Type B pancreatic cell (in vitro differentiated cells): Measurements from ENCODE around the gene GRHPR. TPM values are rescaled to one million over a fixed set of nuclear protein-coding genes. Genes with fewer than 3 reads are reported as not detected.

Experiments used
- DNase-seq: peaks from one replicate; pipeline ENCODE4 v3.0.0; 2021; ENCODE audit warnings: mixed read lengths; ENCODE audit not compliant: unreplicated experiment; ENCODE audit errors: extremely low spot score
- H3K27ac Mint-ChIP-seq: 2 replicates; pipeline ENCODE4 v1.8.0; 2021; ENCODE audit warnings: mild to moderate bottlenecking, mixed read lengths
- H3K27me3 Mint-ChIP-seq: 2 replicates; pipeline ENCODE4 v1.8.0; 2021; ENCODE audit warnings: mixed read lengths
- H3K36me3 Mint-ChIP-seq: 2 replicates; pipeline ENCODE4 v1.8.0; 2021; ENCODE audit warnings: mixed read lengths
- H3K4me1 Mint-ChIP-seq: one replicate; pipeline ENCODE4 v1.8.0; 2021; ENCODE audit warnings: mixed read lengths; ENCODE audit not compliant: unreplicated experiment
- H3K4me3 Mint-ChIP-seq: 2 replicates; pipeline ENCODE4 v1.8.0; 2021; ENCODE audit warnings: mild to moderate bottlenecking, mixed read lengths
- H3K9me3 Mint-ChIP-seq: 2 replicates; pipeline ENCODE4 v1.8.0; 2021; ENCODE audit warnings: mixed read lengths
- CTCF ChIP-seq: fragments of 200-600 bp; sonication (generic); conservative IDR thresholded peaks from 2 replicates; pipeline ENCODE4 v1.5.0; 2021; ENCODE audit warnings: antibody characterized with exemption, mild to moderate bottlenecking
- total RNA-seq: library from RNA; stranded (reverse); gene quantifications from 2 replicates; pipeline ENCODE4 v1.2.1, GENCODE V29; 2021; ENCODE audit warnings: low replicate concordance

Gene GRHPR
- total RNA-seq, 1 donor from 2014 or later = 109 TPM

GRCh38 chr9:37399336-37399735, 23.2 kb upstream of the GRHPR start:
- Mint-ChIP-seq H3K4me3 (no peak overlapping the region), H3K27ac (no peak overlapping the region), H3K4me1 (no peaks in the 10 kb centered on the region), H3K9me3 (no peaks in the 10 kb centered on the region), H3K36me3 (no peaks in the 10 kb centered on the region), H3K27me3 (no peaks in the 10 kb centered on the region)
- no peak for DNase-seq
- no peak for TF ChIP-seq CTCF

DNA sequence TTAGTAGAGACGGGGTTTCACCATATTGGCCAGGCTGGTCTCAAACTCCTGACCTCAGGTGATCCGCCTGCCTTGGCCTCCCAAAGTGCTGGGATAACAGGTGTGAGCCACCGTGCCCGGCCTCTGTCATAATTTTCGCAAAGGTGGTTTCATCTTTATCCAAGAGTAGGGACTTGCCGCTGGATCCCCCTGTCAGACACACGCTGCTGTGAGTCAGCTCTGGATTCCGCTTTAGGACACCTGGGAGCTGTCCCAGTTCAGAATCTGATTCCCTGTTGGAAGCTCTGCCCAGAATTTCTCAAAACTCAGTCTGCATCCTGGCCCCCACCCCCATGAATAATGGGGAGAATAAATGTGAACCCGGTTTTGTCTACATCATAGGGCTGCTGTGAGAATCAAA, 17.9 kb upstream of the GRHPR start:
- Mint-ChIP-seq H3K9me3 (no peaks in the 10 kb centered on the region), H3K27ac (peak overlapping the region; percentile 17), H3K36me3 (no peaks in the 10 kb centered on the region), H3K4me3 (no peak overlapping the region), H3K27me3 (no peaks in the 10 kb centered on the region), H3K4me1 (no peaks in the 10 kb centered on the region)
- no peak for TF ChIP-seq CTCF
- no peak for DNase-seq

GRCh38 chr9:37405350-37405749, 17.1 kb upstream of the GRHPR start:
- TF ChIP-seq CTCF = no peak
- H3K4me3 Mint-ChIP-seq = no peak overlapping the region
- H3K9me3 Mint-ChIP-seq = no peaks in the 10 kb centered on the region
- H3K27ac Mint-ChIP-seq = no peak overlapping the region
- H3K27me3 Mint-ChIP-seq = no peaks in the 10 kb centered on the region
- H3K36me3 Mint-ChIP-seq = no peaks in the 10 kb centered on the region
- no peaks in the 10 kb centered on the region for H3K4me1 Mint-ChIP-seq
- DNase-seq = no peak

- Mint-ChIP-seq H3K4me3 (no peak overlapping the region), H3K4me1 (peaks cover 1% of the 10 kb centered on the region), H3K9me3 (no peaks in the 10 kb centered on the region), H3K36me3 (no peaks in the 10 kb centered on the region), H3K27me3 (no peaks in the 10 kb centered on the region), H3K27ac (no peak overlapping the region)
- no peak for TF ChIP-seq CTCF
- DNase-seq = no peak
Observed at GRCh38 chr9:37405764-37406380, 16.6 kb upstream of the GRHPR start.

DNA sequence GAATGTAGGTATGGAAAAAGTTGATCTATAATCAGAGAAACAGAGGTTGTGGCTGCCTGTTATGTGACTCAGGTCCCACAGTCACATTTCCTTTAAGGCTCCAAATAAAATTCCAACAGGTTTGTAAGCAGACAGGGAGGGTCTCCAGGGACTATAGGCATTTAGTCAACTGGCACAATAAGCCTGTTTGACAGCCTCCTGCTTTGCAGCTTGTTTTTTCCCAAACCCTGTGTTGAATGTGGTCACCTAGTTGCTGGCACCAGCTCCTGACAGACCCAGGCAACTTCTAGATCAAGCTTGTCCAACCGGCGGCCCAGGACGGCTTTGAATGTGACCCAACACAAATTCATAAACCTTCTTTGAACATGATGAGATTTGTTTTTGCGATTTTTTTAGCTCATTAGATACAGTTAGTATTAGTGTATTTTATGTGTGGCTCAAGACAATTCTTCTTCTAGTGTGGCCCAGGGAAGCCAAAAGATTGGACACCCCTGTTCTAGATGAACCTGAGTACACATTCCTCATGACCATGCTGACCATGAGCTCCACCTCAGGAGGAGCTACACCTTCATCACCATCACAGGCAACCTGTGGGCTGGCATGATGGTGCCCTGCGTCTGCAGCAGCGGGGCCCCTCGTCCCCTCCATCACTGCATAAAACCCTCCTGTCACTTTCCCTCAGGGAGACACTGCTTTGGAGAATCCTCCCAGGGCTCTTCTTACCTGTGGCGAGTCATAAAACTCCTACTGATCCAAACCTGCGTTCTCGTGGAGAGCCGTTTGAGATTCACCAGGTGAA, 15.7 kb upstream of the GRHPR start:
- Mint-ChIP-seq H3K4me3 (no peak overlapping the region), H3K36me3 (no peaks in the 10 kb centered on the region), H3K9me3 (no peaks in the 10 kb centered on the region), H3K27me3 (no peaks in the 10 kb centered on the region), H3K27ac (no peak overlapping the region), H3K4me1 (peaks cover 4% of the 10 kb centered on the region)
- no peak for TF ChIP-seq CTCF
- no peak for DNase-seq
